GM12878 (cell line): Measurements from ENCODE around the gene TBC1D30. TPM values are rescaled to one million over a fixed set of nuclear protein-coding genes. Genes with fewer than 3 reads are reported as not detected.

ENCODE experiments used
- ATAC-seq: fragments of 200-7000 bp; cut with Tn5 transposase; 3 replicates; pipeline ENCODE4 v1.9.1; 2020; ENCODE audit warnings: mild to moderate bottlenecking, moderate library complexity
- BruUV-seq: library from RNA; stranded (reverse); fragments of 400-500 nt; replicated peaks from 2 replicates; lab custom pipeline; 2021; lab: Mats Ljungman, UMichigan
- CTCF ChIA-PET: fragments of 300-600 bp; sonication (Branson Sonifier 250); formaldehyde crosslinking; extraction: SDS; loops from one replicate; lab custom pipeline; 2021; ENCODE audit warnings: inconsistent platforms; lab: Yijun Ruan, JAX
- POLR2A ChIA-PET: fragments of 350-600 bp; formaldehyde crosslinking; extraction: SDS; loops from one replicate; lab custom pipeline; 2021; ENCODE audit warnings: inconsistent platforms; lab: Charles Lee
- RAD21 ChIA-PET: fragments of 300-600 bp; sonication (Branson Sonifier 250); formaldehyde crosslinking; loops from one replicate; lab custom pipeline; 2023; ENCODE audit warnings: antibody characterized with exemption; ENCODE audit not compliant: unreplicated experiment; lab: Charles Lee
- SMC1A ChIA-PET: fragments of 300-600 bp; sonication (Branson Sonifier 250); formaldehyde crosslinking; loops from one replicate; lab custom pipeline; 2023; ENCODE audit not compliant: unreplicated experiment, uncharacterized antibody; lab: Charles Lee
- DNase-seq: peaks from one replicate; pipeline ENCODE4 v3.0.0-alpha.2; 2011; ENCODE audit warnings: low read depth, low spot score
- FAIRE-seq: peaks from 3 replicates; lab custom pipeline; 2011; peaks lifted over from hg19 to GRCh38; lab: Jason Lieb, UNC
- H2AFZ ChIP-seq: 2 replicates; pipeline ENCODE4 v1.6.0; 2011; ENCODE audit warnings: low read depth, low read length, control low read depth; ENCODE audit not compliant: control insufficient read depth
- H3K27ac ChIP-seq: 2 replicates; pipeline ENCODE4 v1.5.1; 2011; ENCODE audit warnings: control low read depth; ENCODE audit not compliant: control insufficient read depth, insufficient read depth
- H3K27me3 ChIP-seq, 2 experiments: replicated peaks in 1 of 2; 2 replicates each; pipeline versions ENCODE4 v1.6.0 to v1.6.1; 2011; ENCODE audit warnings: low read length in 1 of 2; ENCODE audit not compliant: control insufficient read depth in 2 of 2, insufficient read depth in 2 of 2
- H3K36me3 ChIP-seq, 2 experiments: 2 replicates each; pipeline ENCODE4 v1.5.1; 2011; ENCODE audit warnings: low read length in 1 of 2; ENCODE audit not compliant: control insufficient read depth in 2 of 2, insufficient read depth in 2 of 2
- H3K4me1 ChIP-seq: 2 replicates; pipeline ENCODE4 v1.6.1; 2011; ENCODE audit warnings: mild to moderate bottlenecking, low read length, moderate library complexity, mixed read lengths; ENCODE audit not compliant: control insufficient read depth, insufficient read depth
- H3K4me2 ChIP-seq: 2 replicates; pipeline ENCODE4 v1.6.0; 2011; ENCODE audit warnings: control low read depth; ENCODE audit not compliant: control insufficient read depth, insufficient read depth
- H3K4me3 ChIP-seq: fragments of 200-600 bp; sonication (generic); 2 replicates; pipeline ENCODE4 v1.5.1; 2016
- H3K79me2 ChIP-seq: 2 replicates; pipeline ENCODE4 v1.6.0; 2011; ENCODE audit warnings: low read length; ENCODE audit not compliant: control insufficient read depth, insufficient read depth
- H3K9ac ChIP-seq: 2 replicates; pipeline ENCODE4 v1.8.0; 2011; ENCODE audit warnings: low read length, control low read depth, mixed read lengths; ENCODE audit not compliant: control insufficient read depth, insufficient read depth
- H3K9me3 ChIP-seq: replicated peaks from 3 replicates; pipeline ENCODE4 v1.5.1; 2011; ENCODE audit warnings: mild to moderate bottlenecking, low read length; ENCODE audit not compliant: control insufficient read depth, insufficient read depth
- H4K20me1 ChIP-seq: 2 replicates; pipeline ENCODE4 v1.6.0; 2011; ENCODE audit not compliant: control insufficient read depth, insufficient read depth
- ASH2L ChIP-seq: fragments of 300-600, 200-600 bp; sonication (generic); IDR thresholded peaks from 2 replicates; pipeline ENCODE4 v1.6.1; 2017; ENCODE audit warnings: low read depth, mild to moderate bottlenecking, borderline replicate concordance
- ZNF217 ChIP-seq: fragments of 450-650 bp; IDR thresholded peaks from 2 replicates; pipeline ENCODE4 v1.6.1; 2017; ENCODE audit warnings: antibody characterized with exemption, mild to moderate bottlenecking
- ZNF384 ChIP-seq: IDR thresholded peaks from 2 replicates; pipeline ENCODE4 v1.6.1; 2012; ENCODE audit warnings: low read depth, mild to moderate bottlenecking, low read length, improper control_type of control experiment, borderline replicate concordance
- WGBS: methylation state at CpG from one replicate; pipeline ENCODE4 v1.1.6; 2016; ENCODE audit warnings: low lambda C conversion rate; ENCODE audit not compliant: insufficient replicate concordance, insufficient coverage; ENCODE audit errors: missing lambda C conversion rate; 5-methylcytosine and 5-hydroxymethylcytosine counted together
- in situ Hi-C: fragments of 300-500 bp; cut with MboI; formaldehyde crosslinking; loops from 9 replicates; pipeline ENCODE4 v1.14.3; 2018; ENCODE audit warnings: mixed read lengths
- intact Hi-C: fragments of 100-400 bp; cut with micrococcal nuclease; formaldehyde crosslinking; loops from one replicate; pipeline ENCODE4 v1.14.2; 2022; ENCODE audit not compliant: unreplicated experiment
- polyA plus RNA-seq, 11 experiments: library from polyadenylated mRNA; depleted of rRNA in 4 of 11; unstranded in 6 of 11; stranded (reverse) in 5 of 11; fragments of >200 nt; fragmentation: Nextera tagmentation in 4 of 11; fragmentation: Illumina TruSeq in 1 of 11; extraction: Ambion mirVana in 4 of 11; extraction: Trizol in 1 of 11; gene quantifications; 1 replicate in 1 of 11; 2 replicates in 10 of 11; pipeline versions ENCODE4 v1.2.1 to v1.2.3, GENCODE V29; 2011 to 2016; ENCODE audit warnings: inconsistent platforms in 2 of 11, missing spikeins in 2 of 11, low read depth in 1 of 11
- total RNA-seq, 4 experiments: library from RNA; depleted of rRNA in 3 of 4; stranded (reverse); fragments of >200 nt in 3 of 4; fragmentation: Illumina TruSeq in 1 of 4; extraction: Trizol in 1 of 4; gene quantifications; 2 replicates each; pipeline versions ENCODE4 v1.2.1 to v1.2.3, GENCODE V29; 2013 to 2021

Gene TBC1D30
- total and polyA plus RNA-seq, 10 of the 15 experiments (the other 5 are each of a cell fraction or from before 2014, with no cell fraction given), result 1.2 to 23.3 (median 11.1) TPM

GRCh38 chr12:64782191-64782876 lies 42.1 kb upstream of the TBC1D30 start:
- Histone ChIP-seq H3K4me1 (peaks cover 3% of the 10 kb centered on the region; the same call in 1 of the 2 replicates), H4K20me1 (no peaks in the 10 kb centered on the region), H3K4me3 (peak overlapping the region; percentile 65), H3K27ac (no peak overlapping the region), H3K36me3 (no peaks in the 10 kb centered on the region), H3K79me2 (no peaks in the 10 kb centered on the region), H3K9ac (no peak overlapping the region), H2AFZ (no peak overlapping the region), H3K27me3 (peaks cover 2 to 12% of the 10 kb centered on the region in 2 experiments; a peak in 3 of 4 replicates), H3K4me2 (peak overlapping the region; percentile 96), H3K9me3 (no peaks in the 10 kb centered on the region)
- no TSS peak for BruUV-seq
- ChIA-PET CTCF (interaction anchor here (0.6 to 2.1 kb wide), 8 partner anchors 8 to 1686 kb away, joined by 3 to 14 read pairs (median 5); no protein-coding TSS in a partner anchor), SMC1A (interaction anchor here (1.0 to 1.6 kb wide), 4 partner anchors 12 to 450 kb away, joined by 3 to 5 read pairs (median 5); no protein-coding TSS in a partner anchor), POLR2A (interaction anchor here (1.1 kb wide), 1 partner anchor 66 kb away, joined by 5 read pairs; no protein-coding TSS in a partner anchor), RAD21 (interaction anchor here (1.1 to 1.6 kb wide), 2 partner anchors 14 to 20 kb away, joined by 3 to 5 read pairs; no protein-coding TSS in a partner anchor)
- ATAC-seq (no peak), FAIRE-seq (no peak), DNase-seq (no peak)
- intact Hi-C loops (loop anchor here (10.0 kb wide), 1 partner anchor 238 kb away; no protein-coding TSS in a partner anchor), in situ Hi-C loops (no loop called here)
- TF ChIP-seq ASH2L, result no peak
- TF ChIP-seq ZNF384, result 0 out of 2 replicates have a peak, but pooled peaks have one; percentile 15
- 26% methylated on average over 6 of the region's 6 CpGs for WGBS

- no peaks in the 10 kb centered on the region for H3K36me3 ChIP-seq
- no peak overlapping the region for H2AFZ ChIP-seq
- no peak overlapping the region for H3K9ac ChIP-seq
- in situ Hi-C loops (no loop called here), intact Hi-C loops (loop anchor here (10.0 kb wide), 1 partner anchor 241 kb away; no protein-coding TSS in a partner anchor)
- no peak overlapping the region for H3K4me2 ChIP-seq
- TF ChIP-seq ZNF217, result no peak
- no peaks in the 10 kb centered on the region for H4K20me1 ChIP-seq
- SMC1A ChIA-PET, result interaction anchor here (2.5 kb wide), 1 partner anchor 10 kb away, joined by 11 read pairs; no protein-coding TSS in a partner anchor
- RAD21 ChIA-PET, result interaction anchor here (0.8 to 1.2 kb wide), 2 partner anchors 10 to 15 kb away, joined by 3 read pairs; no protein-coding TSS in a partner anchor
- H3K4me1 ChIP-seq, result peaks cover 3% of the 10 kb centered on the region; the same call in 1 of the 2 replicates
- ATAC-seq (no peak), DNase-seq (no peak), FAIRE-seq (no peak)
- peaks cover 0 to 8% of the 10 kb centered on the region in 2 experiments; a peak in 2 of 4 replicates for H3K27me3 ChIP-seq
- CTCF ChIA-PET, result interaction anchor here (2.9 to 3.8 kb wide), 2 partner anchors 10 to 16 kb away, joined by 11 to 22 read pairs; no protein-coding TSS in a partner anchor
- POLR2A ChIA-PET, result no interaction called here
- BruUV-seq, result no TSS peak
- WGBS, result 49% methylated on average over 6 of the region's 6 CpGs
- H3K27ac ChIP-seq, result no peak overlapping the region
- no peak overlapping the region for H3K4me3 ChIP-seq
- H3K79me2 ChIP-seq, result no peaks in the 10 kb centered on the region
- no peaks in the 10 kb centered on the region for H3K9me3 ChIP-seq
These were observed 38.6 kb upstream of the TBC1D30 start for GRCh38 chr12:64785838-64786237.
